MM.1S (cell line): ENCODE measurements around the gene MYCT1.

Experiments
- DNase-seq: peaks from one replicate; pipeline ENCODE4 v3.0.0-alpha.2; 2015
- H2AFZ ChIP-seq: fragments of 300-600 bp; sonication (generic); 2 replicates; pipeline ENCODE4 v1.6.0; 2016; ENCODE audit warnings: antibody characterized with exemption, low read length
- H3F3A ChIP-seq: fragments of 300-600 bp; sonication (generic); 2 replicates; pipeline ENCODE4 v1.6.1; 2016; ENCODE audit warnings: mild to moderate bottlenecking, antibody characterized with exemption, low read length, moderate library complexity, mixed read lengths; ENCODE audit not compliant: insufficient read depth
- H3K27ac ChIP-seq: fragments of 300-600 bp; sonication (generic); 2 replicates; pipeline ENCODE4 v1.5.1; 2016; ENCODE audit warnings: mild to moderate bottlenecking, low read length
- H3K27me3 ChIP-seq: fragments of 300-600 bp; sonication (generic); replicated peaks from 2 replicates; pipeline ENCODE4 v1.6.0; 2016; ENCODE audit warnings: low read length; ENCODE audit not compliant: insufficient read depth
- H3K36me3 ChIP-seq: fragments of 300-600 bp; sonication (generic); replicated peaks from 2 replicates; pipeline ENCODE4 v1.6.1; 2016; ENCODE audit warnings: mild to moderate bottlenecking, low read length, mixed read lengths; ENCODE audit not compliant: insufficient read depth
- H3K4me1 ChIP-seq: fragments of 300-600 bp; sonication (generic); 2 replicates; pipeline ENCODE4 v1.6.1; 2016; ENCODE audit warnings: low read length, mixed read lengths
- H3K4me2 ChIP-seq: fragments of 300-600 bp; sonication (generic); 2 replicates; pipeline ENCODE4 v1.6.0; 2016; ENCODE audit warnings: low read depth, low read length
- H3K4me3 ChIP-seq: fragments of 300-600 bp; sonication (generic); 2 replicates; pipeline ENCODE4 v1.5.1; 2016; ENCODE audit warnings: low read length, mixed read lengths
- H3K79me2 ChIP-seq: fragments of 300-600 bp; sonication (generic); 2 replicates; pipeline ENCODE4 v1.6.1; 2016; ENCODE audit warnings: mixed run types, low read length, mixed read lengths
- H3K9ac ChIP-seq: fragments of 300-600 bp; sonication (generic); 2 replicates; pipeline ENCODE4 v1.6.1; 2016; ENCODE audit warnings: low read length, mixed read lengths
- H3K9me2 ChIP-seq: fragments of 300-600 bp; sonication (generic); replicated peaks from 2 replicates; pipeline ENCODE4 v1.6.1; 2016; ENCODE audit warnings: mild to moderate bottlenecking, low read length, mixed read lengths; ENCODE audit not compliant: insufficient read depth
- H3K9me3 ChIP-seq: fragments of 300-600 bp; sonication (generic); replicated peaks from 2 replicates; pipeline ENCODE4 v1.6.1; 2016; ENCODE audit warnings: mild to moderate bottlenecking, low read length, mixed read lengths; ENCODE audit not compliant: insufficient read depth
- H4K20me1 ChIP-seq: fragments of 300-600 bp; sonication (generic); 2 replicates; pipeline ENCODE4 v1.6.1; 2016; ENCODE audit warnings: mild to moderate bottlenecking, low read length, moderate library complexity, mixed read lengths; ENCODE audit not compliant: insufficient read depth
- CTCF ChIP-seq: fragments of 300-600 bp; sonication (generic); IDR thresholded peaks from 2 replicates; pipeline ENCODE4 v1.5.1; 2016; ENCODE audit warnings: antibody characterized with exemption, low read length, mixed read lengths
- EZH2 ChIP-seq: fragments of 300-600 bp; sonication (generic); optimal IDR thresholded peaks from 2 replicates; pipeline ENCODE3; 2017; ENCODE audit warnings: low read depth, mild to moderate bottlenecking, antibody characterized with exemption, low read length, mixed read lengths
- EZH2phosphoT487 ChIP-seq: fragments of 300-600 bp; sonication (generic); IDR thresholded peaks from 2 replicates; pipeline ENCODE4 v1.6.1; 2018; ENCODE audit warnings: antibody characterized with exemption, low read length

The MYCT1 gene

GRCh38 chr6:152697634-152698033, at the start of gene MYCT1:
Gene MYCT1 (plus strand): TSS chr6:152697897. CDS start chr6:152697903, 6 bp downstream.
- no peak within 1 kb of the TSS for H3K9ac ChIP-seq
- H3K4me3 ChIP-seq: no peak within 1 kb of the TSS
- H3K27me3 ChIP-seq: no peaks in the 10 kb centered on the region
- H3K27ac ChIP-seq: no peak within 1 kb of the TSS
- H3K79me2 ChIP-seq: no peaks in the 10 kb centered on the region
- no peaks in the 10 kb centered on the region for H4K20me1 ChIP-seq
- no peaks in the 10 kb centered on the region for H3K4me1 ChIP-seq
- no peak within 1 kb of the TSS for H3K4me2 ChIP-seq
- no peaks in the 10 kb centered on the region for H3K9me2 ChIP-seq
- no peak for DNase-seq
- no peaks in the 10 kb centered on the region for H3F3A ChIP-seq
- H3K9me3 ChIP-seq: no peaks in the 10 kb centered on the region
- no peaks in the 10 kb centered on the region for H3K36me3 ChIP-seq
- H2AFZ ChIP-seq: no peak within 1 kb of the TSS
- no peak for TF ChIP-seq EZH2
- no peak for TF ChIP-seq CTCF
- no peak for TF ChIP-seq EZH2phosphoT487

- no peak for DNase-seq
- no peak overlapping the region for H3K4me2 ChIP-seq
- no peaks in the 10 kb centered on the region for H3K79me2 ChIP-seq
- no peaks in the 10 kb centered on the region for H3K9me3 ChIP-seq
- TF ChIP-seq EZH2phosphoT487 (no peak), CTCF (no peak), EZH2 (no peak)
- no peaks in the 10 kb centered on the region for H4K20me1 ChIP-seq
- no peak overlapping the region for H3K9ac ChIP-seq
- H3K36me3 ChIP-seq: no peaks in the 10 kb centered on the region
- no peaks in the 10 kb centered on the region for H3K27me3 ChIP-seq
- no peaks in the 10 kb centered on the region for H3K9me2 ChIP-seq
- no peak overlapping the region for H2AFZ ChIP-seq
- no peak overlapping the region for H3K27ac ChIP-seq
- no peaks in the 10 kb centered on the region for H3K4me1 ChIP-seq
- no peak overlapping the region for H3K4me3 ChIP-seq
- H3F3A ChIP-seq: no peaks in the 10 kb centered on the region
Measured at GRCh38 chr6:152648105-152648504, 49.6 kb upstream of the MYCT1 start.

- H3K4me3 ChIP-seq: no peak overlapping the region
- no peaks in the 10 kb centered on the region for H3F3A ChIP-seq
- no peaks in the 10 kb centered on the region for H3K36me3 ChIP-seq
- no peaks in the 10 kb centered on the region for H3K79me2 ChIP-seq
- no peak overlapping the region for H3K9ac ChIP-seq
- H3K4me1 ChIP-seq: no peaks in the 10 kb centered on the region
- H3K4me2 ChIP-seq: no peak overlapping the region
- H2AFZ ChIP-seq: no peak overlapping the region
- H4K20me1 ChIP-seq: no peaks in the 10 kb centered on the region
- DNase-seq: no peak
- H3K27ac ChIP-seq: no peak overlapping the region
- H3K9me3 ChIP-seq: no peaks in the 10 kb centered on the region
- TF ChIP-seq EZH2phosphoT487 (no peak), EZH2 (no peak), CTCF (no peak)
- no peaks in the 10 kb centered on the region for H3K27me3 ChIP-seq
- H3K9me2 ChIP-seq: no peaks in the 10 kb centered on the region
Measured at GRCh38 chr6:152651986-152652385, 45.7 kb upstream of the MYCT1 start.
